ENCODE results near the gene DEFB129.
"Not testable (repeated sequence)": the region's sequence is repeated elsewhere in the genome, so short reads cannot be mapped to it uniquely, and the experiment has no call there.

The DEFB129 gene

DNA sequence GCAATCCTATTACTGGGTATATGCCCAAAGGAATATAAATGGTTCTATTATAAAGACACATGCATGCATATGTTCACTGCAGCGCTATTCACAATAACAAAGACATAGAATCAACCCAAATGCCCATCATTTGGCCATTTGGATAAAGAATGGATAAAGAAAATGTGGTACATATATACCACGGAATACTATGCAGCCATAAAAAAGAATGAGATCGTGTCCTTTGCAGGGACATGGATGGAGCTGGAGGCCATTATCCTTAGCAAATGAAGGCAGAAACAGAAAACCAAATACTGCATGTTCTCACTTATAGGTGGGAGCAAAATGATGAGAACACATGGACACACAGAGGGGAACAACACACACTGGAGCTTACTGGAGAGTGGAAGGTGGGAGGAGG is 1.2 kb upstream of the DEFB129 start:
- ATAC-seq (ENCODE audit: low read depth); H3K4me3 Mint-ChIP-seq; H3K9me3 Mint-ChIP-seq; H3K36me3 Mint-ChIP-seq; H3K27me3 Mint-ChIP-seq; H3K27ac Mint-ChIP-seq; DNase-seq (ENCODE audit: low spot score in 2 of 2): not testable (repeated sequence)
- peaks cover 16% of the 10 kb centered on the region for H3K4me1 Mint-ChIP-seq

GRCh38 chr20:227439-228105 is 514 bp downstream of the DEFB129 start:
- H3K27me3 Mint-ChIP-seq: peaks cover 2% of the 10 kb centered on the region
- H3K27ac Mint-ChIP-seq: peak overlapping the region; percentile 63
- H3K4me1 Mint-ChIP-seq: peaks cover 16% of the 10 kb centered on the region
- H3K36me3 Mint-ChIP-seq: peaks cover 3% of the 10 kb centered on the region
- DNase-seq (ENCODE audit: low spot score in 2 of 2) (no peak), ATAC-seq (ENCODE audit: low read depth) (peak; percentile 77)
- no peak overlapping the region for H3K4me3 Mint-ChIP-seq
- peaks cover 3% of the 10 kb centered on the region for H3K9me3 Mint-ChIP-seq

DNA sequence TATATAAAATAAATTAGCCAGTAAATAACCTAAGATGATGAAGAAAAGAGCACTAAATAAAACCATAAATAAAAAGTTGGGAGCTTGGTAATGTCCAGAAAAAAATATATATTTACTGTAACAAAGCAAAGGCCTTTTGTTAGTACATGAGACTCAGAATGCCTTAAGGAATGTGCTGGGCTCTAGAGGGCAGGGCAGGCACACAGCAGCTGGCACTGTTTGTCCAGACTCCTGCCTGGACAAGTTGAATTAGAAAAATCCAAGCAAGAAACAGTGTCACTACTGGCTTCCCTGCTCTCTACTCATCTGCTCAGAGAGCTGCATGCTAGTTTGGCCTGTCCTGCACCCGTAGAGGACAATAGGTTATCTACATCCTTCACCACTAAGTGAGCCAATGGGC is 8.8 kb downstream of the DEFB129 start:
- no peaks in the 10 kb centered on the region for H3K9me3 Mint-ChIP-seq
- H3K4me3 Mint-ChIP-seq: no peak overlapping the region
- no peaks in the 10 kb centered on the region for H3K36me3 Mint-ChIP-seq
- H3K27me3 Mint-ChIP-seq: no peaks in the 10 kb centered on the region
- DNase-seq (ENCODE audit: low spot score in 2 of 2) (no peak), ATAC-seq (ENCODE audit: low read depth) (no peak)
- no peak overlapping the region for H3K27ac Mint-ChIP-seq
- H3K4me1 Mint-ChIP-seq: peaks cover 4% of the 10 kb centered on the region

- Mint-ChIP-seq H3K36me3 (no peaks in the 10 kb centered on the region), H3K27ac (peak overlapping the region; percentile 29), H3K4me1 (peaks cover 4% of the 10 kb centered on the region), H3K4me3 (peak overlapping the region; percentile 83), H3K9me3 (no peaks in the 10 kb centered on the region), H3K27me3 (no peaks in the 10 kb centered on the region)
- DNase-seq (ENCODE audit: low spot score in 2 of 2) (no peak), ATAC-seq (ENCODE audit: low read depth) (peak; percentile 87)
These were observed 10.4 kb downstream of the DEFB129 start for GRCh38 chr20:237489-237888.

DNA sequence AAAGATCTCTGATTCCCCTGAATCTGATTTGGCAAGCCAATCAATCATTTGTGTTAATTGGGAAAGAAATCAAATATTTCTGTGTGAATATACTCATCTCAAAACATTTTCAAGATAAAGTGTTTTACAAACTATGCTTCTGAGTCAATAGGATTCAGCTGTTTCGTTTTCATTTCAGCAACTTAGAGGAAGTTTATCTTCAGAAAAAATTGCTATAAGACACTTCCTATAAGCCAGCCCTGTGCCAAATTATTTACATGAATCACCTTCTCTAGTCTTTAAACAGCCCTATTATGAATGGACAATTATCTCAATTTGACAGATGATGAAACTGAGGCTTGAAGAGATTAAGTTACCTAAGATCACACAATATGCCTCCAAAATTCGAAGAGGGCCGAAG is 10.9 kb downstream of the DEFB129 start:
- H3K36me3 Mint-ChIP-seq: no peaks in the 10 kb centered on the region
- H3K9me3 Mint-ChIP-seq: no peaks in the 10 kb centered on the region
- H3K4me3 Mint-ChIP-seq: peak overlapping the region; percentile 83
- ATAC-seq (ENCODE audit: low read depth): peak; percentile 80
- no peak for DNase-seq (ENCODE audit: low spot score in 2 of 2)
- peak overlapping the region; percentile 29 for H3K27ac Mint-ChIP-seq
- peaks cover 1% of the 10 kb centered on the region for H3K27me3 Mint-ChIP-seq
- H3K4me1 Mint-ChIP-seq: peaks cover 4% of the 10 kb centered on the region

DNA sequence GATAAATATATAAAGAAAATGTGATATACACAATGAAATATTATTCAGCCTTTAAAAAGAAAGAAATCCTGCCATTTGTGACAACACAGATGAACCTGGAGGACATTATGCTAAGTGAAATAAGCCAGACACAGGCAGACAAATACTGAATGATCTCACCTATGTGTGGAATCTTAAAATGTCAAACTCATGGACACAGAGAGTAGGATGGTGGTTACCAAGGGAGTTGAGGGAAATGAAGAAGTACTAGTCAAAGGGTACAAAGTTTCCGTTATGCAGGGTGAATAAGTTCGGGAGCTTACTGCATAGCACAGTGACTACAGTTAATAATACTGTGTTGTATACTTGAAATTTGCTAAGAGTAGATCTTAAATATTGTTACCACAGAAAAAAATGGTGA is 15.8 kb downstream of the DEFB129 start:
- Mint-ChIP-seq H3K4me1 (no peaks in the 10 kb centered on the region), H3K27ac (no peak overlapping the region), H3K4me3 (no peak overlapping the region), H3K27me3 (peaks cover 2% of the 10 kb centered on the region), H3K9me3 (no peaks in the 10 kb centered on the region), H3K36me3 (no peaks in the 10 kb centered on the region)
- no peak for DNase-seq (ENCODE audit: low spot score in 2 of 2)
- no peak for ATAC-seq (ENCODE audit: low read depth)

DNA sequence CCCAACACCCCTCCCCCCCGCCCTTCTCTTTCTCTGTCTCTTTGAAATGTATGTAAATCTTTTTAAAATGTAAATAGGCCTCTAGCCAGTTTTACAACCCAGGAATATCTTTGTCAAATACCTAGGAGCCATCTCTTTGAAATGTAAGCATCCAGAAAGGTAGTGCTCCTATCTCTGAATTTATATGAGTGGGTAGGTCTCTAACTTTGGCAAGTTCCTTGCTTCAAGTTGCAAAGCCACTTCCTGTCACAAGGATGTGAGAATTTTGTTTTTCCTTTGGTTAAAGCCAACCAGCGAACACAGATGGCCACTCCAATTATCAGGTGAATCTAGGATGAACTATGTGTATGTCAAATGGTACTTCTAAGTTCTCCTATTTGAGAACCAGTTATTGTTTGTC is 24.3 kb downstream of the DEFB129 start:
- Mint-ChIP-seq H3K27ac (no peak overlapping the region), H3K4me1 (no peaks in the 10 kb centered on the region), H3K4me3 (no peak overlapping the region), H3K27me3 (no peaks in the 10 kb centered on the region), H3K9me3 (no peaks in the 10 kb centered on the region), H3K36me3 (no peaks in the 10 kb centered on the region)
- ATAC-seq (ENCODE audit: low read depth) (no peak), DNase-seq (ENCODE audit: low spot score in 2 of 2) (no peak)

DNA sequence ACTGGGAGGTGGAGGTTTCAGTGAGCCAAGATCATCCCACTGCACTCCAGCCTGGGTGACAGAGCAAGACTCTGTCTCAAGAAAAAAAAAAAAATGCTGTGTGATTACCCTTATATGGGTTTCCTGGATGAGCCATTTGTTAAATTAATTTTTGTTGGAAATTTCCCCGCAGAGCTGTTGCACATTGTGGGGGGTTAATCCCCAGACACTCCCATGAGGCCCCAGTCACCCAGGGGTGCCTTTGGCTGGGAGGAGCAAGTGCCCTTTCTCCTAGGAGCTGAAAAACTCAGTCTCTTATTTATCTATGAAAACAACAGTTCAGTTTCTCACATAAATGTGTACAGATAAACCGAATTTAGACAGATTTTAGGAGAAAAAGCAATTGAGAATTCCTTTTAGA is 25.7 kb downstream of the DEFB129 start:
- Mint-ChIP-seq H3K9me3 (no peaks in the 10 kb centered on the region), H3K27me3 (no peaks in the 10 kb centered on the region), H3K36me3 (no peaks in the 10 kb centered on the region), H3K27ac (no peak overlapping the region), H3K4me3 (no peak overlapping the region), H3K4me1 (no peaks in the 10 kb centered on the region)
- ATAC-seq (ENCODE audit: low read depth): no peak
- no peak for DNase-seq (ENCODE audit: low spot score in 2 of 2)

GRCh38 chr20:253447-253846 is 26.4 kb downstream of the DEFB129 start:
- H3K36me3 Mint-ChIP-seq; H3K9me3 Mint-ChIP-seq; H3K4me1 Mint-ChIP-seq; H3K27me3 Mint-ChIP-seq; H3K27ac Mint-ChIP-seq; H3K4me3 Mint-ChIP-seq; ATAC-seq (ENCODE audit: low read depth); DNase-seq (ENCODE audit: low spot score in 2 of 2): not testable (repeated sequence)

- Mint-ChIP-seq H3K4me3 (no peak within 1 kb of the TSS), H3K36me3 (no peaks in the 10 kb centered on the region), H3K4me1 (peaks cover 3% of the 10 kb centered on the region), H3K27ac (no peak within 1 kb of the TSS), H3K9me3 (no peaks in the 10 kb centered on the region), H3K27me3 (no peaks in the 10 kb centered on the region)
- no peak for ATAC-seq (ENCODE audit: low read depth)
- DNase-seq (ENCODE audit: low spot score in 2 of 2): no peak
These were observed 30.4 kb downstream of the DEFB129 start, which contains the start of gene DEFB132 for GRCh38 chr20:257419-257818. TSS of gene DEFB132 (plus strand) at chr20:257724. CDS start at chr20:257779, 55 bp downstream.

DNA sequence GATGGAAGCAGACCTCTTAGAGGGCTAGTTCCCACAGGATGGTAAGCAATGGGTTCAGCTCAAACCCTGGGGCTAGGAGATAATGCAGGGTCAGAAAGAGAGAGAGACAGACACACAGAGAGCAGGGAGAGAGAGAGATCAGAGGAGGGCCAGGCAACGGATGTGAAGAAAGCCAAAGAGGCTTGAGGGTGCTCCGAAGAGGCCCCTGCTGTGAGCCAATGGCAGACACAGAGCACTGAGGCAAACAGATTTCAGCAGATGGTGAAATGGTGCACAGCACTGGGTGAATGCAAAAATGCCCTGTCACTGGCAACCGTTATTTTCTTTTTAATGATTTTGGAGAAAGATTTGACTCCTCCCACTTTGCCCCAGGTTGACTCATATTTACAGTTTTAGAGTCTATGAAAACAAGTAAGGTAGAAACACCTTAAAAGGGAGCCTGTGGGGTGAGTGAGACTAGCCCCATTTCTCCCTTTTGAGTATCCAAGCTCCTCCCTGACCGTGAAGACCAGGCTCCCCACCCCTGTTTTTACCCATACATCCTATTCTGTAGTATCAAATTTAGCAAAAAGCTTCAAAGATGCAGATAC is 31.3 kb downstream of the DEFB129 start:
- Mint-ChIP-seq H3K9me3 (no peaks in the 10 kb centered on the region), H3K27ac (no peak overlapping the region), H3K36me3 (no peaks in the 10 kb centered on the region), H3K27me3 (no peaks in the 10 kb centered on the region), H3K4me1 (peaks cover 3% of the 10 kb centered on the region), H3K4me3 (no peak overlapping the region)
- DNase-seq (ENCODE audit: low spot score in 2 of 2) (no peak), ATAC-seq (ENCODE audit: low read depth) (no peak)

GRCh38 chr20:258963-259362 is 31.9 kb downstream of the DEFB129 start:
- H3K36me3 Mint-ChIP-seq: no peaks in the 10 kb centered on the region
- peaks cover 3% of the 10 kb centered on the region for H3K4me1 Mint-ChIP-seq
- H3K4me3 Mint-ChIP-seq: no peak overlapping the region
- ATAC-seq (ENCODE audit: low read depth) (no peak), DNase-seq (ENCODE audit: low spot score in 2 of 2) (no peak)
- no peaks in the 10 kb centered on the region for H3K9me3 Mint-ChIP-seq
- no peak overlapping the region for H3K27ac Mint-ChIP-seq
- H3K27me3 Mint-ChIP-seq: no peaks in the 10 kb centered on the region

GRCh38 chr20:259981-260380 is 32.9 kb downstream of the DEFB129 start:
- H3K4me1 Mint-ChIP-seq: peaks cover 3% of the 10 kb centered on the region
- H3K27me3 Mint-ChIP-seq: no peaks in the 10 kb centered on the region
- ATAC-seq (ENCODE audit: low read depth) (no peak), DNase-seq (ENCODE audit: low spot score in 2 of 2) (no peak)
- no peak overlapping the region for H3K27ac Mint-ChIP-seq
- H3K9me3 Mint-ChIP-seq: no peaks in the 10 kb centered on the region
- H3K36me3 Mint-ChIP-seq: no peaks in the 10 kb centered on the region
- no peak overlapping the region for H3K4me3 Mint-ChIP-seq

- no peak overlapping the region for H3K4me3 Mint-ChIP-seq
- H3K27ac Mint-ChIP-seq: no peak overlapping the region
- H3K9me3 Mint-ChIP-seq: no peaks in the 10 kb centered on the region
- H3K4me1 Mint-ChIP-seq: peaks cover 10% of the 10 kb centered on the region
- DNase-seq (ENCODE audit: low spot score in 2 of 2) (no peak), ATAC-seq (ENCODE audit: low read depth) (no peak)
- no peaks in the 10 kb centered on the region for H3K27me3 Mint-ChIP-seq
- no peaks in the 10 kb centered on the region for H3K36me3 Mint-ChIP-seq
These were observed 36.6 kb downstream of the DEFB129 start for GRCh38 chr20:263701-264100.

Data from memory B cell (primary cell).